Mesenchymal stem cell (in vitro differentiated cells and primary cell): Measurements from ENCODE around the gene PAEP.

Source experiments
- DNase-seq: peaks from one replicate; pipeline ENCODE4 v3.0.0-alpha.2; 2013
- H2AFZ ChIP-seq: one replicate; pipeline ENCODE4 v1.6.1; 2013; ENCODE audit warnings: low read depth, mild to moderate bottlenecking, control low read depth, inconsistent platforms, low read length, moderate library complexity
- H2AK5ac ChIP-seq: 2 replicates; pipeline ENCODE4 v1.6.1; 2013; ENCODE audit warnings: low read length, moderate library complexity, mild to moderate bottlenecking, inconsistent platforms; ENCODE audit not compliant: severe bottlenecking
- H2BK120ac ChIP-seq: one replicate; pipeline ENCODE4 v1.6.1; 2013; ENCODE audit warnings: low read depth, mild to moderate bottlenecking, inconsistent platforms, low read length, moderate library complexity
- H2BK12ac ChIP-seq, 2 experiments: one replicate each; pipeline ENCODE4 v1.6.1; 2013; ENCODE audit warnings: inconsistent platforms in 2 of 2, low read length in 2 of 2, mild to moderate bottlenecking in 2 of 2, moderate library complexity in 2 of 2, control low read depth in 1 of 2
- H2BK15ac ChIP-seq: one replicate; pipeline ENCODE4 v1.6.1; 2013; ENCODE audit warnings: mild to moderate bottlenecking, low read depth, inconsistent platforms; ENCODE audit not compliant: poor library complexity, severe bottlenecking
- H2BK5ac ChIP-seq: 2 replicates; pipeline ENCODE4 v1.6.1; 2013; ENCODE audit warnings: low read depth, mild to moderate bottlenecking, low read length, control low read depth, inconsistent platforms; ENCODE audit not compliant: poor library complexity, severe bottlenecking
- H3K14ac ChIP-seq, 2 experiments: one replicate each; pipeline ENCODE4 v1.6.1; 2013; ENCODE audit warnings: inconsistent platforms in 2 of 2, low read length in 2 of 2, control low read depth in 1 of 2, mild to moderate bottlenecking in 1 of 2, moderate library complexity in 1 of 2
- H3K18ac ChIP-seq, 2 experiments: one replicate each; pipeline ENCODE4 v1.6.1; 2013; ENCODE audit warnings: inconsistent platforms in 2 of 2, low read length in 2 of 2, control low read depth in 1 of 2, low read depth in 1 of 2, mild to moderate bottlenecking in 1 of 2
- H3K23ac ChIP-seq, 2 experiments: one replicate each; pipeline ENCODE4 v1.6.1; 2013; ENCODE audit warnings: inconsistent platforms in 2 of 2, low read length in 2 of 2, mild to moderate bottlenecking in 2 of 2, moderate library complexity in 2 of 2, control low read depth in 1 of 2
- H3K27ac ChIP-seq: 2 replicates; pipeline ENCODE4 v1.5.1; 2013; ENCODE audit warnings: mild to moderate bottlenecking, moderate library complexity, low read length, control low read depth, inconsistent platforms; ENCODE audit not compliant: poor library complexity, severe bottlenecking
- H3K27me3 ChIP-seq, 2 experiments: 2 replicates each; pipeline versions ENCODE4 v1.6.1 to v1.7.0; 2013; ENCODE audit warnings: low read length in 2 of 2, mild to moderate bottlenecking in 2 of 2, moderate library complexity in 2 of 2, control low read depth in 1 of 2, inconsistent platforms in 1 of 2; ENCODE audit not compliant: control insufficient read depth in 1 of 2, insufficient read depth in 1 of 2
- H3K36me3 ChIP-seq, 2 experiments: 2 replicates each; pipeline versions ENCODE4 v1.6.1 to v1.7.0; 2013; ENCODE audit warnings: low read length in 2 of 2, control low read depth in 1 of 2, inconsistent platforms in 1 of 2, low read depth in 1 of 2, mild to moderate bottlenecking in 1 of 2; ENCODE audit not compliant: insufficient read depth in 2 of 2, control insufficient read depth in 1 of 2
- H3K4ac ChIP-seq, 2 experiments: one replicate each; pipeline ENCODE4 v1.6.1; 2013; ENCODE audit warnings: inconsistent platforms in 2 of 2, low read length in 2 of 2, mild to moderate bottlenecking in 2 of 2, moderate library complexity in 2 of 2, control low read depth in 1 of 2, low read depth in 1 of 2
- H3K4me1 ChIP-seq: 2 replicates; pipeline ENCODE4 v1.6.1; 2013; ENCODE audit warnings: low read depth, low read length, control low read depth; ENCODE audit not compliant: control insufficient read depth, insufficient read depth
- H3K4me2 ChIP-seq: 2 replicates; pipeline ENCODE4 v1.6.1; 2013; ENCODE audit warnings: low read length, mild to moderate bottlenecking, inconsistent platforms; ENCODE audit not compliant: poor library complexity, severe bottlenecking
- H3K4me3 ChIP-seq, 2 experiments: 2 replicates each; pipeline versions ENCODE4 v1.5.1 to v1.7.0; 2013; ENCODE audit warnings: low read length in 2 of 2, mild to moderate bottlenecking in 2 of 2, control low read depth in 1 of 2, low read depth in 1 of 2; ENCODE audit not compliant: insufficient read depth in 1 of 2
- H3K79me1 ChIP-seq: replicated peaks from 2 replicates; pipeline ENCODE4 v1.6.1; 2013; ENCODE audit warnings: mild to moderate bottlenecking, control low read depth, low read length, inconsistent platforms; ENCODE audit not compliant: poor library complexity, severe bottlenecking
- H3K9ac ChIP-seq: 2 replicates; pipeline ENCODE4 v1.7.0; 2013; ENCODE audit warnings: mild to moderate bottlenecking, low read length, moderate library complexity
- H3K9me3 ChIP-seq: 2 replicates; pipeline ENCODE4 v1.7.0; 2013; ENCODE audit warnings: mild to moderate bottlenecking, low read length; ENCODE audit not compliant: control insufficient read depth
- H4K8ac ChIP-seq: one replicate; pipeline ENCODE4 v1.6.1; 2013; ENCODE audit warnings: inconsistent platforms, mild to moderate bottlenecking, low read length, moderate library complexity
- H4K91ac ChIP-seq: one replicate; pipeline ENCODE4 v1.6.1; 2013; ENCODE audit warnings: mild to moderate bottlenecking, low read length, inconsistent platforms
- WGBS: methylation state at CpG from one replicate; pipeline ENCODE4 v1.1.7; 2013; ENCODE audit warnings: mixed read lengths; 5-methylcytosine and 5-hydroxymethylcytosine counted together

The PAEP gene

GRCh38 chr9:135608999-135609317, 47.4 kb downstream of the PAEP start:
- H2AK5ac ChIP-seq, result no peak overlapping the region
- no peak overlapping the region for H3K4me2 ChIP-seq
- H3K23ac ChIP-seq, result no peak overlapping the region
- no peaks in the 10 kb centered on the region for H3K79me1 ChIP-seq
- H3K4me3 ChIP-seq, result no peak overlapping the region
- no peak overlapping the region for H2BK120ac ChIP-seq
- DNase-seq, result no peak
- H3K27ac ChIP-seq, result no peak overlapping the region
- no peak overlapping the region for H4K8ac ChIP-seq
- H2BK15ac ChIP-seq, result no peak overlapping the region
- H3K9me3 ChIP-seq, result no peaks in the 10 kb centered on the region
- H4K91ac ChIP-seq, result no peak overlapping the region
- H2BK5ac ChIP-seq, result no peak overlapping the region
- WGBS, result 85% methylated on average over 13 of the region's 15 CpGs
- no peaks in the 10 kb centered on the region for H3K36me3 ChIP-seq
- H2BK12ac ChIP-seq, result no peak overlapping the region
- peaks cover 0 to 41% of the 10 kb centered on the region in 2 experiments for H3K27me3 ChIP-seq
- peaks cover 3% of the 10 kb centered on the region for H3K4me1 ChIP-seq
- H3K14ac ChIP-seq, result no peak overlapping the region
- H3K18ac ChIP-seq, result no peak overlapping the region
- no peak overlapping the region for H3K4ac ChIP-seq
- H3K9ac ChIP-seq, result no peak overlapping the region
- no peak overlapping the region for H2AFZ ChIP-seq

GRCh38 chr9:135609366-135609955, 47.9 kb downstream of the PAEP start:
- H2BK5ac ChIP-seq, result no peak overlapping the region
- no peak for DNase-seq
- no peak overlapping the region for H2BK120ac ChIP-seq
- no peak overlapping the region for H4K8ac ChIP-seq
- H3K14ac ChIP-seq, result no peak overlapping the region
- 84% methylated on average over 17 of the region's 17 CpGs for WGBS
- peaks cover 3% of the 10 kb centered on the region for H3K4me1 ChIP-seq
- H3K27me3 ChIP-seq, result peaks cover 0 to 37% of the 10 kb centered on the region in 2 experiments
- H3K18ac ChIP-seq, result no peak overlapping the region
- H2BK15ac ChIP-seq, result no peak overlapping the region
- H2BK12ac ChIP-seq, result no peak overlapping the region
- no peaks in the 10 kb centered on the region for H3K79me1 ChIP-seq
- no peak overlapping the region for H3K23ac ChIP-seq
- H3K4me3 ChIP-seq, result no peak overlapping the region
- H2AFZ ChIP-seq, result no peak overlapping the region
- no peaks in the 10 kb centered on the region for H3K9me3 ChIP-seq
- no peaks in the 10 kb centered on the region for H3K36me3 ChIP-seq
- no peak overlapping the region for H3K4me2 ChIP-seq
- H3K4ac ChIP-seq, result no peak overlapping the region
- H2AK5ac ChIP-seq, result no peak overlapping the region
- H3K27ac ChIP-seq, result no peak overlapping the region
- H4K91ac ChIP-seq, result no peak overlapping the region
- no peak overlapping the region for H3K9ac ChIP-seq

- no peak overlapping the region for H2BK120ac ChIP-seq
- H3K27me3 ChIP-seq, result peaks cover 0 to 38% of the 10 kb centered on the region in 2 experiments
- H3K9ac ChIP-seq, result no peak overlapping the region
- H2AFZ ChIP-seq, result no peak overlapping the region
- DNase-seq, result no peak
- H3K4me1 ChIP-seq, result peaks cover 3% of the 10 kb centered on the region
- no peak overlapping the region for H3K14ac ChIP-seq
- H3K18ac ChIP-seq, result no peak overlapping the region
- H4K91ac ChIP-seq, result no peak overlapping the region
- no peak overlapping the region for H3K4me3 ChIP-seq
- H3K27ac ChIP-seq, result no peak overlapping the region
- H3K79me1 ChIP-seq, result no peaks in the 10 kb centered on the region
- H2BK5ac ChIP-seq, result no peak overlapping the region
- no peak overlapping the region for H2BK12ac ChIP-seq
- H3K9me3 ChIP-seq, result no peaks in the 10 kb centered on the region
- no peak overlapping the region for H3K4me2 ChIP-seq
- no peak overlapping the region for H3K23ac ChIP-seq
- H3K36me3 ChIP-seq, result no peaks in the 10 kb centered on the region
- H2BK15ac ChIP-seq, result no peak overlapping the region
- 76% methylated on average over 13 of the region's 13 CpGs for WGBS
- H2AK5ac ChIP-seq, result no peak overlapping the region
- no peak overlapping the region for H4K8ac ChIP-seq
- no peak overlapping the region for H3K4ac ChIP-seq
Observed at GRCh38 chr9:135610290-135611141, 49.0 kb downstream of the PAEP start.

- Histone ChIP-seq H2BK15ac (no peak overlapping the region), H3K23ac (no peak overlapping the region), H3K9me3 (no peaks in the 10 kb centered on the region), H2AK5ac (no peak overlapping the region), H3K4ac (no peak overlapping the region), H3K4me3 (no peak overlapping the region), H4K91ac (no peak overlapping the region), H2BK120ac (no peak overlapping the region), H3K4me1 (peaks cover 3% of the 10 kb centered on the region), H2BK5ac (no peak overlapping the region), H2AFZ (no peak overlapping the region), H3K79me1 (no peaks in the 10 kb centered on the region), H3K4me2 (no peak overlapping the region), H4K8ac (no peak overlapping the region), H3K18ac (no peak overlapping the region), H3K9ac (no peak overlapping the region), H3K27ac (no peak overlapping the region), H2BK12ac (no peak overlapping the region), H3K14ac (no peak overlapping the region), H3K36me3 (no peaks in the 10 kb centered on the region), H3K27me3 (peaks cover 0 to 43% of the 10 kb centered on the region in 2 experiments)
- no peak for DNase-seq
- WGBS, result 86% methylated on average over 6 of the region's 7 CpGs
Observed at GRCh38 chr9:135611142-135611874, 49.8 kb downstream of the PAEP start.
